Body of pancreas (tissue), 4 donors: ENCODE measurements around the gene TMEM134. TPM values are rescaled to one million over a fixed set of nuclear protein-coding genes. Genes with fewer than 3 reads are reported as not detected.
"Not testable (repeated sequence)": the region's sequence is repeated elsewhere in the genome, so short reads cannot be mapped to it uniquely, and the experiment has no call there.

Experiments
- ATAC-seq: fragments of 150-250 bp; one replicate; pipeline ENCODE4 v1.9.1; 2016
- DNase-seq, 4 donors: peaks; one replicate each; pipeline ENCODE4 v3.0.0-alpha.2; 2019
- H3K27ac ChIP-seq, 4 donors: fragments of 200-600 bp; sonication (generic); 1 replicate in 3 of 4; 2 replicates in 1 of 4; pipeline versions ENCODE4 v1.5.1 to v1.6.1; 2016 to 2019; ENCODE audit warnings: mild to moderate bottlenecking in 1 of 4, mixed read lengths in 1 of 4, moderate library complexity in 1 of 4
- H3K27me3 ChIP-seq, 2 donors: fragments of 200-600 bp; sonication (generic); one replicate each; pipeline ENCODE4 v1.6.0; 2016; ENCODE audit warnings: mild to moderate bottlenecking in 1 of 2
- H3K36me3 ChIP-seq, 2 donors: fragments of 200-600 bp; sonication (generic); replicated peaks in 1 of 2; 2 replicates each; pipeline ENCODE4 v1.5.1; 2016; ENCODE audit warnings: low read depth in 2 of 2; ENCODE audit not compliant: insufficient read depth in 1 of 2
- H3K4me1 ChIP-seq: fragments of 200-600 bp; sonication (generic); one replicate; pipeline ENCODE4 v1.6.0; 2016
- H3K4me3 ChIP-seq, 2 donors: fragments of 200-600 bp; sonication (generic); 1 replicate in 1 of 2; 2 replicates in 1 of 2; pipeline ENCODE4 v1.5.1; 2016 to 2019
- H3K9me3 ChIP-seq, 3 donors: fragments of 200-600 bp; sonication (generic); 1 replicate in 2 of 3; 2 replicates in 1 of 3; pipeline ENCODE4 v1.5.1; 2016
- POLR2A ChIP-seq, 3 donors: fragments of 450-650 bp; IDR thresholded peaks; one replicate each; pipeline ENCODE4 v1.6.1; 2016; ENCODE audit warnings: antibody characterized with exemption in 3 of 3, mild to moderate bottlenecking in 2 of 3
- WGBS, 2 donors: methylation state at CpG; one replicate each; pipeline ENCODE4 v1.1.5; 2017; 5-methylcytosine and 5-hydroxymethylcytosine counted together
- intact Hi-C: fragments of 100-400 bp; cut with DNase I; formaldehyde crosslinking; loops from one replicate; pipeline ENCODE4 v1.15.1; 2023
- total RNA-seq, 2 donors: library from RNA; depleted of rRNA; stranded (reverse); fragments of >200 nt; gene quantifications; one replicate each; pipeline ENCODE4 v1.1.0, GENCODE V29; 2016
- TF ChIP-seq, protein P1 (sequence below), 7 experiments: fragments of 450-650 bp in 4 of 7; fragments of 200-600 bp in 3 of 7; sonication (generic) in 3 of 7; IDR thresholded peaks; one replicate each; pipeline ENCODE4 v1.5.1; 2016 to 2019; ENCODE audit warnings: antibody characterized with exemption in 7 of 7

The TMEM134 gene
- total RNA-seq, 2 donors from 2014 or later = 69.5 to 118 TPM

DNA sequence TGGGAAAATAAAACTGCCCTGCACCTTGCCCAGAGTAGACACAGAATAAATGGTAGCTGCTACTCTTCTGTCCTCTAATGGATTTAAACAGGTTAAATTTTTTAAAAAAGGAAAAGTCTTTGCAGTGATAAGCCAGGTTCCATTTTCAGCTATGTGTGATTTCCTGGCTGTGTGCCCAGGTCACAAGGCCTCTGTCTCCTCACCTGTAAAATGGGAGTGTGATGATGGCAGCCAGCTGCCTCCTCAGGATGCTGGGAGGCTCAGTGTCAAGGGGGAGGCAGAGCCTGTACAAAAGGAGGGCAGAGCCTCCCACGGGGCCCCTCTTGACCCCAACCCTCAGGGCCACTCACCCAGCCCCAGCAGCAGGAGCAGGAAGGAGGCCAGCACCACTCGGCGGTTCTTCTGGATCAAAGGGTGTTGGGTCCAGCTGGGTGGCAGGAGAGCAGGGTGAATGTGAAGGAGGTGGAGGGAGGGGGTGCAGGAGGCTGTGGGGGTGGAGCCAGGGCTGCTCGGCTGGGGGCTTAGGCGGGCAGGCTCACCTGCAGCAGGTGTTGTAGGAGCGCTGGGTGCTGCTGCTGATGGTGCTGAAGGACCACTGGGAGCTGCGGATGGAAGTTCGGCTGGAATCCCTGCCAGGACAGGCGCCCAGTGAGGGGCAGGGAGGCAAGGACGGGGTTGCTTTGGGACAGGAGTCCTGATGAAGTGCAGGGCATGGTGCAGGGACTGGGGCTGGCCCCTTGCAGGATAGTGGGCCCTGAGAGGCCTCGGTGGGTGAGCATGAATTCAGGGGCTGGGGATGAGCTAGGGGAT, 1.9 kb downstream of the TMEM134 start:
- no peak for TF ChIP-seq POLR2A (IDR thresholded peaks at IDR 0.05)
- TF ChIP-seq, protein P1, sequence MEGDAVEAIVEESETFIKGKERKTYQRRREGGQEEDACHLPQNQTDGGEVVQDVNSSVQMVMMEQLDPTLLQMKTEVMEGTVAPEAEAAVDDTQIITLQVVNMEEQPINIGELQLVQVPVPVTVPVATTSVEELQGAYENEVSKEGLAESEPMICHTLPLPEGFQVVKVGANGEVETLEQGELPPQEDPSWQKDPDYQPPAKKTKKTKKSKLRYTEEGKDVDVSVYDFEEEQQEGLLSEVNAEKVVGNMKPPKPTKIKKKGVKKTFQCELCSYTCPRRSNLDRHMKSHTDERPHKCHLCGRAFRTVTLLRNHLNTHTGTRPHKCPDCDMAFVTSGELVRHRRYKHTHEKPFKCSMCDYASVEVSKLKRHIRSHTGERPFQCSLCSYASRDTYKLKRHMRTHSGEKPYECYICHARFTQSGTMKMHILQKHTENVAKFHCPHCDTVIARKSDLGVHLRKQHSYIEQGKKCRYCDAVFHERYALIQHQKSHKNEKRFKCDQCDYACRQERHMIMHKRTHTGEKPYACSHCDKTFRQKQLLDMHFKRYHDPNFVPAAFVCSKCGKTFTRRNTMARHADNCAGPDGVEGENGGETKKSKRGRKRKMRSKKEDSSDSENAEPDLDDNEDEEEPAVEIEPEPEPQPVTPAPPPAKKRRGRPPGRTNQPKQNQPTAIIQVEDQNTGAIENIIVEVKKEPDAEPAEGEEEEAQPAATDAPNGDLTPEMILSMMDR (IDR thresholded peaks at IDR 0.05) = no peak
- ATAC-seq = no peak
- peak overlapping the region in 1 of 2 donors; percentile 89 for H3K4me3 ChIP-seq
- 18 to 33% methylated on average over 6 to 11 of the region's 11 CpGs for WGBS, 2 donors
- no peaks in the 10 kb centered on the region for H3K9me3 ChIP-seq
- intact Hi-C loops = no loop called here
- peak overlapping the region; percentile 82 to 93 (median 87) for H3K27ac ChIP-seq
- no peaks in the 10 kb centered on the region for H3K27me3 ChIP-seq
- no peak for DNase-seq
- peaks cover 57% of the 10 kb centered on the region for H3K4me1 ChIP-seq
- no peaks in the 10 kb centered on the region for H3K36me3 ChIP-seq

DNA sequence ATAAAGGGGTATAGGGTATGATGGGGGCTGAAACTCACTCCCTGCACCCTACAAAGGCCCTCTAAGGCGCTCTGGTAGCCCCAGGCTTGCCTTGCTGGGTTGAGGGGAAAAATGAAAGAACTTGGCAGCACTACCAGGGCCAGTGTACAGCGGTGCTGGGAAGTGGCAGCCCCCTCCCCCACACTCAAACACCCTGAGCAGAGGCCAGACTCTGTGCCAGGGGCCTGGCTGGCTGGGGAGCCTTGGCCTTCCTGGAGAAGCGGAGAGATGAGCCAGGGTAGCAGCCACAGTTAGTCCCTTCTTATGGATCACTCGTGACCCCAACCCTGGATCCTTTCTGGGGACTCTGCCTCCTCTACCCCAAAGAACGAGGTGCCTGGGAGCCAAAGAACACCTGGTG, 2.7 kb downstream of the TMEM134 start:
- intact Hi-C loops = no loop called here
- peaks cover 57% of the 10 kb centered on the region for H3K4me1 ChIP-seq
- 58 to 70% methylated on average over 2 to 5 of the region's 5 CpGs for WGBS, 2 donors
- TF ChIP-seq POLR2A (IDR thresholded peaks at IDR 0.05) = no peak
- no peaks in the 10 kb centered on the region for H3K36me3 ChIP-seq
- DNase-seq (peak; percentile 16 to 51 (median 40)), ATAC-seq (no peak)
- H3K27me3 ChIP-seq = no peaks in the 10 kb centered on the region
- H3K9me3 ChIP-seq = no peaks in the 10 kb centered on the region
- H3K27ac ChIP-seq = peak overlapping the region in 2 of 4 donors; percentile 87 to 93
- no peak overlapping the region for H3K4me3 ChIP-seq

- H3K9me3 ChIP-seq, H3K36me3 ChIP-seq, H3K4me3 ChIP-seq, H3K27me3 ChIP-seq, ATAC-seq, intact Hi-C loops: not testable (repeated sequence)
- Histone ChIP-seq H3K4me1 (peaks cover 57% of the 10 kb centered on the region), H3K27ac (peak overlapping the region; percentile 68 to 93 (median 82))
- WGBS, 2 donors = 43 to 60% methylated on average over 2 of the region's 2 CpGs
- DNase-seq = peak in 1 of 4 donors; percentile 11
These were observed 3.5 kb downstream of the TMEM134 start for GRCh38 chr11:67465530-67465929.

DNA sequence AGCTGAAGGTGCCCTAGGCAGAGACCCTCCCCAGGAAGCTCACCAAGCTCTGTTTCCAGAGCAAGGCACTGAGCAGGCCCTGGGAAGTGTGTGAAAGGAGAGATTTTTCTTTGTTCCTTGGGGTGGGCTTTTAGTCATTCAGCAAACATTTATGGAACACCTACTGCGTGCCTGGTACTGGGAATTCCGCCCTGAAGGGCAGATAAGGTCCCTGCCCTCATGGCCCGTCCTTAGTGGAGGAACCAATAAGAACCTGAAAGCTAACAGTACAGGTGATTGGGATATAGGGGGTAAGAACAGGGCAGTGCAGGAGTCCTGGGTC, 3.9 kb downstream of the TMEM134 start:
- peak overlapping the region; percentile 68 to 93 (median 82) for H3K27ac ChIP-seq
- H3K4me1 ChIP-seq = peaks cover 57% of the 10 kb centered on the region
- peak overlapping the region; percentile 1 to 21 for H3K4me3 ChIP-seq
- TF ChIP-seq, protein P1 (IDR thresholded peaks at IDR 0.05) = no peak
- no peak for TF ChIP-seq POLR2A (IDR thresholded peaks at IDR 0.05)
- H3K27me3 ChIP-seq = no peaks in the 10 kb centered on the region
- WGBS, 2 donors = 0 to 24% methylated on average over 3 of the region's 3 CpGs
- no peaks in the 10 kb centered on the region for H3K36me3 ChIP-seq
- ATAC-seq (no peak), DNase-seq (no peak)
- intact Hi-C loops = no loop called here
- H3K9me3 ChIP-seq = no peaks in the 10 kb centered on the region

DNA sequence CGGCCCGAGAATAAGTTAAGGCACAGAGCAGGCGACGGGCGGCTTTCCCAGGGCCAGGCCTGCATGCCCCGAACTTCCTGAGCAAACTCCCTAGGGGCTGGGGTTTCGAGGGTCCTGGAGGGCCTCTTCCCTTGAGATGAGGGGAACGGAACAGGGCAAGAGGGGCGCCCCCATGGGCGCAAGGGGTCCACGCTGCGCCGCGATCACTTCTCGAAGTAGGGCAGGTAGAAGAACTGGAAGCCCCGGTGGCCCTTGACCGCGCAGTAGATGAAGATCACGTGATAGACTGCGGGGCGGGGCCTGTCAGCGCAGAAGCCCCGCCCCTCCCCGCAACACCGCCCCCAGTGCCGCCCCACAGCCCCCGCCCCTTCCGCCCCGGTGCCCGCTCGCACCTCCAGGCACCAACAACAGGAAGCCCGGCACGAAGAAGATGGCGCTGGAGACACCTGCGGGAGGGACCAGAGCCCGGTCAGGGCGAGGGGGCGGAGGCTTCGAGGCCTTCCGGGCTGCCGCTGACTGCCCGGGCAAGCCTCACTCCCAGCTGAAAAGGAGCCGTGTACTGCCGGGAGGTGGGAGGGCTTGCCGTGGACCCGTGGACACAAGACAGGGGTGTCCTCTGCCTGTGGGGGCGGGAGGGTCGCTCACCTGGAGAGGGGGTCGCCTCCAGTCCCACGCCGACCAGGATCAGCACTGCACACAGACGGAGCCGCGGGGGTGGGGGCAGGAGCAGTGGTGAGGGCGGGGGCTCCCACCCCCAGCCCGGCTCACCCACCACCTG, 4.5 kb downstream of the TMEM134 start:
- intact Hi-C loops = no loop called here

More for the DNA sequence above, 4.5 kb downstream of the TMEM134 start:
- no peaks in the 10 kb centered on the region for H3K27me3 ChIP-seq
- DNase-seq = peak; percentile 93 to 95 (median 94)
- peak overlapping the region; percentile 1 to 21 for H3K4me3 ChIP-seq
- H3K4me1 ChIP-seq = peaks cover 53% of the 10 kb centered on the region
- 0 to 13% methylated on average over 6 to 52 of the region's 56 CpGs for WGBS, 2 donors
- H3K27ac ChIP-seq = peak overlapping the region; percentile 68 to 93 (median 82)
- TF ChIP-seq, protein P1 (IDR thresholded peaks at IDR 0.05) = no peak
- peak; percentile 53 to 86 (median 83) for TF ChIP-seq POLR2A (IDR thresholded peaks at IDR 0.05)
- no peaks in the 10 kb centered on the region for H3K36me3 ChIP-seq
- ATAC-seq = peak; percentile 74
- H3K9me3 ChIP-seq = no peaks in the 10 kb centered on the region
